GM18870 (cell line): Measurements from ENCODE around the gene OTX1.
"Not testable (repeated sequence)": the region's sequence is repeated elsewhere in the genome, so short reads cannot be mapped to it uniquely, and the experiment has no call there.

Source experiments
- ATAC-seq: cut with Tn5 transposase; IDR thresholded peaks from one replicate; pipeline ENCODE4 v1.9.1; 2021; ENCODE audit warnings: moderate library complexity; ENCODE audit not compliant: unreplicated experiment

Gene OTX1

GRCh38 chr2:63058144-63058920 is 7.7 kb downstream of the OTX1 start:
- no peak for ATAC-seq

GRCh38 chr2:63058921-63059792 is 8.5 kb downstream of the OTX1 start:
- ATAC-seq, result no peak

GRCh38 chr2:63059793-63060471 is 9.3 kb downstream of the OTX1 start:
- no peak for ATAC-seq

- ATAC-seq, result no peak
Measured at GRCh38 chr2:63060472-63060991, 9.9 kb downstream of the OTX1 start.

GRCh38 chr2:63064197-63064596 is 13.6 kb downstream of the OTX1 start:
- ATAC-seq, result no peak

GRCh38 chr2:63064661-63065060 is 14.0 kb downstream of the OTX1 start:
- no peak for ATAC-seq

- ATAC-seq, result no peak
Measured at GRCh38 chr2:63066265-63066664, 15.6 kb downstream of the OTX1 start.

GRCh38 chr2:63066838-63067237 is 16.2 kb downstream of the OTX1 start:
- ATAC-seq, result no peak

GRCh38 chr2:63071664-63072063 is 21.0 kb downstream of the OTX1 start:
- ATAC-seq, result no peak

GRCh38 chr2:63073994-63074393 is 23.4 kb downstream of the OTX1 start:
- ATAC-seq, result no peak

GRCh38 chr2:63074399-63074798 is 23.8 kb downstream of the OTX1 start:
- ATAC-seq, result not testable (repeated sequence)

- ATAC-seq, result no peak
Measured at GRCh38 chr2:63078852-63079606, 28.4 kb downstream of the OTX1 start.

- ATAC-seq, result no peak
Measured at GRCh38 chr2:63081404-63081803, 30.8 kb downstream of the OTX1 start.

- no peak for ATAC-seq
Measured at GRCh38 chr2:63086687-63087086, 36.1 kb downstream of the OTX1 start.

GRCh38 chr2:63092401-63092800 is 41.8 kb downstream of the OTX1 start:
- ATAC-seq, result no peak

GRCh38 chr2:63092857-63093256 is 42.2 kb downstream of the OTX1 start:
- no peak for ATAC-seq

- no peak for ATAC-seq
Measured at GRCh38 chr2:63093502-63093901, 42.9 kb downstream of the OTX1 start.

- ATAC-seq, result no peak
Measured at GRCh38 chr2:63096491-63096890, 45.9 kb downstream of the OTX1 start.

GRCh38 chr2:63099032-63099431 is 48.4 kb downstream of the OTX1 start:
- ATAC-seq, result no peak

GRCh38 chr2:63101954-63102353 is 51.3 kb downstream of the OTX1 start:
- ATAC-seq, result no peak

GRCh38 chr2:63104482-63104881 is 53.9 kb downstream of the OTX1 start:
- ATAC-seq, result no peak
